SK-N-MC (cell line): ENCODE data around the gene FMO2.

Experiments
- EZH2 ChIP-seq: fragments of 200-600 bp; sonication (generic); IDR thresholded peaks from one replicate; pipeline ENCODE4 v1.6.1; 2017; ENCODE audit warnings: antibody characterized with exemption
- POLR2AphosphoS5 ChIP-seq: IDR thresholded peaks from 2 replicates; pipeline ENCODE4 v1.6.1; 2012; ENCODE audit warnings: mild to moderate bottlenecking, low read depth, low read length, borderline replicate concordance

DNA sequence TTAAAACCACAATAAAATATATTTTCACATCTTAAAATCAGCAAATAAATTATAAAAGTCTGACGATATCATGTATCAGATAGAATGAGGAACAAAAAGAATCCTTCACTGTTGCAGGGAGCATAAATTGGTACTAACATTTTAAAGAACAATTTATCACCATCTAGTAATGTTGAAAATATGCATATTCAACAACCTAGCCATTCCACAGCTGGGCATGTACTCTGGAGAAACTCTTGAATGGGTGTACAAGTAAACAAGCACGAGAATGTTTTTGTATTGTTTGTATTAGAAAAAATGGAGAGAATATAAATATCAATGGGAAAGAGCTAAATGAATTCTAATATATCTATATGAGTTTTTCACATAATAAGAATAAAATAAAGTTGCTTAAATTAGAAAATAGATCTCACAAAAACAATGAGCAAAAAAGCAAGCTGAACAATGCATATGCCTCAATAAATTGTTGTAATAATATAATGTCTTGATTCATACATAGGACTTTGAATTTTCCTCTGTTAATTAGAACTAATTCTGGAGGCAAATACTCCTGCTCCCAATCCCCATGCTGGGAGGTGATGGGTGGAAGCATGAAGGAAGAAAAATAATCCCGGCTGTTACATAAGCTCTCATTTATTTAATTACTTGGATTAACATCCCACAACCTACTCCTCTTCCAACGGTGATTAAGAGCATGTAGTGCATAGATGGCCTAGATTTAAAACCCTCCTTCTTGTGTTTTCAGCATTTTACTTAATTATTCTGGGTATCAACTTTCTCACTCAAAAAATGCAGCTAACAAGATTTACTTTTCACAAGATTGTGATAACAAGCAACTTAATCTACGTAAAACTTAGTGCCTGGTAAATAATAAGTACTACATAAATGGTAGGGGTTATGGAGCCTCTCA, 5.5 kb upstream of the FMO2 start:
- TF ChIP-seq EZH2 (no peak), POLR2AphosphoS5 (no peak)
